Uterus (tissue), 2 donors: ENCODE measurements around the gene AGPAT3.

ENCODE experiments used
- POLR2A ChIP-seq, 2 donors: fragments of 450-650 bp; IDR thresholded peaks; one replicate each; pipeline ENCODE4 v1.6.1; 2016; ENCODE audit warnings: antibody characterized with exemption in 2 of 2, mild to moderate bottlenecking in 1 of 2, moderate library complexity in 1 of 2
- TF ChIP-seq, protein P1 (sequence below), 4 experiments: fragments of 200-600 bp in 2 of 4; fragments of 450-650 bp in 2 of 4; sonication (generic) in 2 of 4; IDR thresholded peaks; one replicate each; pipeline ENCODE4 v1.5.1; 2016 to 2019; ENCODE audit warnings: antibody characterized with exemption in 4 of 4, mild to moderate bottlenecking in 2 of 4, moderate library complexity in 1 of 4

DNA sequence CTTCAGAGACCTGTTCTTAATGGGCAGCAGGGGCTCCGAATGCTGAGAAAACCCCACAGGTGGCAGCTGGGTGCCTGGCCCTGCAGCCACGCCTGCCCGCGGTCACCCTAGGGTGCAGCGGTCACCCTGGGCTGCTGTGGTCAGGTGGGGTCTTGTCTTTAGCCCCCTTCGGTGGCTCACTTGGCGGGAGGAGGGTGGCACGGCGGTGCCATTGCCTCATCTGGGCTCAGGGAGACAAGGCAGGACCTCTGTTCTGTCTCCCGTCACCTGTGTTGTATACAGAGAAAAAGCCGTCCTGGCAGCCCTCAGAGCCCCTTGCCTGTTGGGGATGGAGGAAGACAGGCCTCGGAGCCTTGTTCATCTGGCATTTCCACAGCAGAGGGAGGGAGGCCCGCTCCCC, 77.6 kb downstream of the AGPAT3 start:
- TF ChIP-seq, protein P1, sequence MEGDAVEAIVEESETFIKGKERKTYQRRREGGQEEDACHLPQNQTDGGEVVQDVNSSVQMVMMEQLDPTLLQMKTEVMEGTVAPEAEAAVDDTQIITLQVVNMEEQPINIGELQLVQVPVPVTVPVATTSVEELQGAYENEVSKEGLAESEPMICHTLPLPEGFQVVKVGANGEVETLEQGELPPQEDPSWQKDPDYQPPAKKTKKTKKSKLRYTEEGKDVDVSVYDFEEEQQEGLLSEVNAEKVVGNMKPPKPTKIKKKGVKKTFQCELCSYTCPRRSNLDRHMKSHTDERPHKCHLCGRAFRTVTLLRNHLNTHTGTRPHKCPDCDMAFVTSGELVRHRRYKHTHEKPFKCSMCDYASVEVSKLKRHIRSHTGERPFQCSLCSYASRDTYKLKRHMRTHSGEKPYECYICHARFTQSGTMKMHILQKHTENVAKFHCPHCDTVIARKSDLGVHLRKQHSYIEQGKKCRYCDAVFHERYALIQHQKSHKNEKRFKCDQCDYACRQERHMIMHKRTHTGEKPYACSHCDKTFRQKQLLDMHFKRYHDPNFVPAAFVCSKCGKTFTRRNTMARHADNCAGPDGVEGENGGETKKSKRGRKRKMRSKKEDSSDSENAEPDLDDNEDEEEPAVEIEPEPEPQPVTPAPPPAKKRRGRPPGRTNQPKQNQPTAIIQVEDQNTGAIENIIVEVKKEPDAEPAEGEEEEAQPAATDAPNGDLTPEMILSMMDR (IDR thresholded peaks at IDR 0.05) = no peak
- no peak for TF ChIP-seq POLR2A (IDR thresholded peaks at IDR 0.05)
